NCI-H526 treated with DMSO at 0.1 percent for 48 hours (cell line): ENCODE results near the gene ANP32A.
"Not testable (repeated sequence)": the region's sequence is repeated elsewhere in the genome, so short reads cannot be mapped to it uniquely, and the experiment has no call there.

Experiments
- DNase-seq: peaks from one replicate; lab custom pipeline; 2025; lab: John Stamatoyannopoulos, UW

Gene ANP32A

GRCh38 chr15:68820295-68821189, at the start of gene ANP32A:
TSS of gene ANP32A (minus strand) at chr15:68820895. CDS start at chr15:68820751, 144 bp downstream.
- DNase-seq = peak; percentile 92

- DNase-seq = no peak
These were observed 47.6 kb upstream of the ANP32A start for GRCh38 chr15:68868296-68868695.

- no peak for DNase-seq
These were observed 41.7 kb upstream of the ANP32A start for GRCh38 chr15:68862415-68862814.

- DNase-seq = not testable (repeated sequence)
These were observed 38.0 kb upstream of the ANP32A start for GRCh38 chr15:68858666-68859065.

- DNase-seq = not testable (repeated sequence)
These were observed 36.7 kb upstream of the ANP32A start for GRCh38 chr15:68857443-68857842.

- DNase-seq = no peak
These were observed 31.8 kb upstream of the ANP32A start for GRCh38 chr15:68852461-68852860.

- no peak for DNase-seq
These were observed 31.3 kb upstream of the ANP32A start for GRCh38 chr15:68851971-68852370.

- DNase-seq = no peak
These were observed 28.8 kb upstream of the ANP32A start for GRCh38 chr15:68849497-68849896.

- DNase-seq = no peak
These were observed 26.2 kb upstream of the ANP32A start for GRCh38 chr15:68846851-68847439.

GRCh38 chr15:68844856-68845550, 24.3 kb upstream of the ANP32A start:
- peak; percentile 33 for DNase-seq

GRCh38 chr15:68843425-68844311, 23.0 kb upstream of the ANP32A start:
- peak; percentile 12 for DNase-seq

GRCh38 chr15:68842958-68843357, 22.3 kb upstream of the ANP32A start:
- no peak for DNase-seq

- no peak for DNase-seq
These were observed 13.7 kb upstream of the ANP32A start for GRCh38 chr15:68834346-68834745.

GRCh38 chr15:68833700-68834331, 13.1 kb upstream of the ANP32A start:
- no peak for DNase-seq

- no peak for DNase-seq
These were observed 9.6 kb upstream of the ANP32A start for GRCh38 chr15:68830141-68830785.

GRCh38 chr15:68829068-68829467, 8.4 kb upstream of the ANP32A start:
- no peak for DNase-seq

GRCh38 chr15:68823561-68823960, 2.9 kb upstream of the ANP32A start:
- no peak for DNase-seq

- no peak for DNase-seq
These were observed 2.1 kb upstream of the ANP32A start for GRCh38 chr15:68822818-68823217.

GRCh38 chr15:68821841-68822381, 1.2 kb upstream of the ANP32A start:
- DNase-seq = peak; percentile 68

- no peak for DNase-seq
These were observed 620 bp upstream of the ANP32A start for GRCh38 chr15:68821190-68821840.
